Stimulated activated naive B cell treated with anti-CD40 and anti-IgM and Interleukin-4, amounts not matched to agents 10 μg/mL and 1 μg/mL and 100 μg/mL, for 72 hours (primary cell): ENCODE data around the gene SLC9A4.

Source experiments
- ATAC-seq, 2 donors: fragments of 150-1000 bp; cut with Tn5 transposase; replicated peaks; 2 replicates each; pipeline ENCODE4 v1.10.0; 2021; ENCODE audit warnings: moderate library complexity in 1 of 2
- DNase-seq: peaks from one replicate; pipeline ENCODE4 v3.0.0; 2021
- H3K27ac Mint-ChIP-seq: one replicate; pipeline ENCODE4 v1.8.0; 2022; ENCODE audit warnings: mild to moderate bottlenecking, mixed read lengths
- H3K27me3 Mint-ChIP-seq, 2 donors: one replicate each; pipeline ENCODE4 v1.8.0; 2022; ENCODE audit warnings: mixed read lengths in 2 of 2
- H3K36me3 Mint-ChIP-seq, 2 donors: one replicate each; pipeline ENCODE4 v1.8.0; 2022; ENCODE audit warnings: mixed read lengths in 2 of 2, mild to moderate bottlenecking in 1 of 2
- H3K4me1 Mint-ChIP-seq, 2 donors: one replicate each; pipeline ENCODE4 v1.8.0; 2022; ENCODE audit warnings: mixed read lengths in 2 of 2, mild to moderate bottlenecking in 1 of 2
- H3K4me3 Mint-ChIP-seq, 2 donors: one replicate each; pipeline ENCODE4 v1.8.0; 2022; ENCODE audit warnings: mild to moderate bottlenecking in 2 of 2, mixed read lengths in 2 of 2, moderate library complexity in 1 of 2
- H3K9me3 Mint-ChIP-seq, 2 donors: one replicate each; pipeline ENCODE4 v1.8.0; 2022; ENCODE audit warnings: mixed read lengths in 2 of 2, mild to moderate bottlenecking in 1 of 2

SLC9A4 gene

GRCh38 chr2:102439065-102439695, 33.8 kb upstream of the SLC9A4 start:
- Mint-ChIP-seq H3K4me1 (peaks cover 12 to 21% of the 10 kb centered on the region in 2 donors), H3K9me3 (no peaks in the 10 kb centered on the region), H3K4me3 (no peak overlapping the region), H3K36me3 (no peaks in the 10 kb centered on the region), H3K27ac (no peak overlapping the region), H3K27me3 (no peaks in the 10 kb centered on the region)
- DNase-seq (no peak), ATAC-seq (no peak)

- DNase-seq (peak; percentile 26), ATAC-seq (peak; percentile 73 to 75)
- Mint-ChIP-seq H3K9me3 (no peaks in the 10 kb centered on the region), H3K4me3 (no peak overlapping the region), H3K27me3 (peaks cover 0 to 5% of the 10 kb centered on the region in 2 donors), H3K4me1 (peaks cover 0 to 5% of the 10 kb centered on the region in 2 donors), H3K27ac (no peak overlapping the region), H3K36me3 (no peaks in the 10 kb centered on the region)
Observed at GRCh38 chr2:102442967-102443828, 29.8 kb upstream of the SLC9A4 start.

GRCh38 chr2:102444233-102444632, 28.8 kb upstream of the SLC9A4 start:
- H3K36me3 Mint-ChIP-seq = no peaks in the 10 kb centered on the region
- DNase-seq (no peak), ATAC-seq (no peak)
- H3K27ac Mint-ChIP-seq = no peak overlapping the region
- H3K4me1 Mint-ChIP-seq = peaks cover 0 to 5% of the 10 kb centered on the region in 2 donors
- peaks cover 0 to 5% of the 10 kb centered on the region in 2 donors for H3K27me3 Mint-ChIP-seq
- H3K9me3 Mint-ChIP-seq = no peaks in the 10 kb centered on the region
- H3K4me3 Mint-ChIP-seq = no peak overlapping the region

GRCh38 chr2:102446936-102447335, 26.1 kb upstream of the SLC9A4 start:
- no peaks in the 10 kb centered on the region for H3K36me3 Mint-ChIP-seq
- no peaks in the 10 kb centered on the region for H3K9me3 Mint-ChIP-seq
- H3K4me1 Mint-ChIP-seq = peaks cover 0 to 5% of the 10 kb centered on the region in 2 donors
- DNase-seq (no peak), ATAC-seq (no peak)
- peaks cover 0 to 5% of the 10 kb centered on the region in 2 donors for H3K27me3 Mint-ChIP-seq
- H3K4me3 Mint-ChIP-seq = no peak overlapping the region
- no peak overlapping the region for H3K27ac Mint-ChIP-seq

GRCh38 chr2:102449370-102449974, 23.6 kb upstream of the SLC9A4 start:
- Mint-ChIP-seq H3K4me3 (no peak overlapping the region), H3K27ac (no peak overlapping the region), H3K36me3 (no peaks in the 10 kb centered on the region), H3K27me3 (peaks cover 0 to 5% of the 10 kb centered on the region in 2 donors), H3K9me3 (no peaks in the 10 kb centered on the region), H3K4me1 (no peaks in the 10 kb centered on the region)
- ATAC-seq (peak in 1 of 2 donors; percentile 41), DNase-seq (peak; percentile 9)

- peaks cover 5% of the 10 kb centered on the region in 2 donors for H3K9me3 Mint-ChIP-seq
- no peak for DNase-seq
- ATAC-seq = no peak
- H3K27me3 Mint-ChIP-seq = peaks cover 4 to 8% of the 10 kb centered on the region in 2 donors
- H3K27ac Mint-ChIP-seq = no peak overlapping the region
- no peaks in the 10 kb centered on the region for H3K36me3 Mint-ChIP-seq
- H3K4me1 Mint-ChIP-seq = no peaks in the 10 kb centered on the region
- no peak overlapping the region for H3K4me3 Mint-ChIP-seq
Observed at GRCh38 chr2:102451968-102452367, 21.1 kb upstream of the SLC9A4 start.

GRCh38 chr2:102453501-102453900, 19.5 kb upstream of the SLC9A4 start:
- H3K9me3 Mint-ChIP-seq = peaks cover 5% of the 10 kb centered on the region in 2 donors
- H3K27ac Mint-ChIP-seq = no peak overlapping the region
- H3K4me3 Mint-ChIP-seq = no peak overlapping the region
- no peaks in the 10 kb centered on the region for H3K4me1 Mint-ChIP-seq
- H3K27me3 Mint-ChIP-seq = peaks cover 4 to 6% of the 10 kb centered on the region in 2 donors
- H3K36me3 Mint-ChIP-seq = no peaks in the 10 kb centered on the region
- no peak for ATAC-seq
- no peak for DNase-seq

- no peak for DNase-seq
- H3K9me3 Mint-ChIP-seq = peaks cover 5% of the 10 kb centered on the region in 2 donors
- ATAC-seq = no peak
- H3K36me3 Mint-ChIP-seq = no peaks in the 10 kb centered on the region
- H3K4me1 Mint-ChIP-seq = no peaks in the 10 kb centered on the region
- H3K27me3 Mint-ChIP-seq = peaks cover 6 to 8% of the 10 kb centered on the region in 2 donors
- H3K4me3 Mint-ChIP-seq = no peak overlapping the region
- H3K27ac Mint-ChIP-seq = no peak overlapping the region
Observed at GRCh38 chr2:102455061-102455670, 17.9 kb upstream of the SLC9A4 start.

GRCh38 chr2:102460467-102460866, 12.6 kb upstream of the SLC9A4 start:
- no peaks in the 10 kb centered on the region for H3K4me1 Mint-ChIP-seq
- no peaks in the 10 kb centered on the region for H3K36me3 Mint-ChIP-seq
- H3K9me3 Mint-ChIP-seq = peaks cover 5 to 9% of the 10 kb centered on the region in 2 donors
- ATAC-seq (no peak), DNase-seq (no peak)
- H3K27me3 Mint-ChIP-seq = peaks cover 19 to 24% of the 10 kb centered on the region in 2 donors
- no peak overlapping the region for H3K4me3 Mint-ChIP-seq
- H3K27ac Mint-ChIP-seq = no peak overlapping the region

- ATAC-seq = peak in 1 of 2 donors; percentile 7
- no peak for DNase-seq
- H3K4me3 Mint-ChIP-seq = no peak overlapping the region
- peaks cover 0 to 5% of the 10 kb centered on the region in 2 donors for H3K9me3 Mint-ChIP-seq
- no peaks in the 10 kb centered on the region for H3K36me3 Mint-ChIP-seq
- no peak overlapping the region for H3K27ac Mint-ChIP-seq
- H3K4me1 Mint-ChIP-seq = no peaks in the 10 kb centered on the region
- H3K27me3 Mint-ChIP-seq = peaks cover 15 to 21% of the 10 kb centered on the region in 2 donors
Observed at GRCh38 chr2:102461188-102461587, 11.8 kb upstream of the SLC9A4 start.

GRCh38 chr2:102463160-102463559, 9.9 kb upstream of the SLC9A4 start:
- Mint-ChIP-seq H3K4me3 (no peak overlapping the region), H3K9me3 (peaks cover 0 to 5% of the 10 kb centered on the region in 2 donors), H3K4me1 (no peaks in the 10 kb centered on the region), H3K27ac (no peak overlapping the region), H3K27me3 (peaks cover 17 to 28% of the 10 kb centered on the region in 2 donors), H3K36me3 (no peaks in the 10 kb centered on the region)
- ATAC-seq (no peak), DNase-seq (no peak)

- no peak overlapping the region for H3K27ac Mint-ChIP-seq
- H3K4me1 Mint-ChIP-seq = no peaks in the 10 kb centered on the region
- DNase-seq = no peak
- peaks cover 18 to 35% of the 10 kb centered on the region in 2 donors for H3K27me3 Mint-ChIP-seq
- H3K9me3 Mint-ChIP-seq = peaks cover 7 to 14% of the 10 kb centered on the region in 2 donors
- peaks cover 0 to 3% of the 10 kb centered on the region in 2 donors for H3K36me3 Mint-ChIP-seq
- H3K4me3 Mint-ChIP-seq = no peak overlapping the region
- ATAC-seq = no peak
Observed at GRCh38 chr2:102470168-102470567, 2.9 kb upstream of the SLC9A4 start.

- peaks cover 7 to 14% of the 10 kb centered on the region in 2 donors for H3K9me3 Mint-ChIP-seq
- H3K36me3 Mint-ChIP-seq = peaks cover 0 to 3% of the 10 kb centered on the region in 2 donors
- ATAC-seq (no peak), DNase-seq (no peak)
- H3K27me3 Mint-ChIP-seq = peaks cover 20 to 36% of the 10 kb centered on the region in 2 donors
- H3K4me1 Mint-ChIP-seq = no peaks in the 10 kb centered on the region
- no peak overlapping the region for H3K4me3 Mint-ChIP-seq
- no peak overlapping the region for H3K27ac Mint-ChIP-seq
Observed at GRCh38 chr2:102473631-102474030, 605 bp downstream of the SLC9A4 start.

GRCh38 chr2:102474785-102475184, 1.8 kb downstream of the SLC9A4 start:
- no peak for DNase-seq
- ATAC-seq = no peak
- Mint-ChIP-seq H3K27me3 (peaks cover 20 to 34% of the 10 kb centered on the region in 2 donors), H3K36me3 (peaks cover 0 to 3% of the 10 kb centered on the region in 2 donors), H3K27ac (no peak overlapping the region), H3K4me3 (no peak overlapping the region), H3K4me1 (no peaks in the 10 kb centered on the region), H3K9me3 (peaks cover 4 to 10% of the 10 kb centered on the region in 2 donors)
